HepG2 (cell line): ENCODE results near the gene SART1. TPM values are rescaled to one million over a fixed set of nuclear protein-coding genes. Genes with fewer than 3 reads are reported as not detected.

Experiments
- ARNT2 ChIP-seq: sonication (generic); formaldehyde crosslinking; IDR thresholded peaks from 2 replicates; pipeline ENCODE4 v1.8.0; 2022; ENCODE audit warnings: mild to moderate bottlenecking, low read depth, missing genetic modification reagents, moderate library complexity
- ELF1 ChIP-seq: sonication (generic); formaldehyde crosslinking; IDR thresholded peaks from 2 replicates; pipeline ENCODE4 v1.4.0; 2020; ENCODE audit warnings: missing genetic modification reagents
- HNF4G ChIP-seq, 2 experiments: sonication (generic) in 1 of 2; formaldehyde crosslinking in 1 of 2; IDR thresholded peaks; 2 replicates each; pipeline versions ENCODE4 v1.4.0 to v1.6.1; 2011 to 2020; ENCODE audit warnings: borderline replicate concordance in 2 of 2, low read depth in 2 of 2, mild to moderate bottlenecking in 2 of 2, low read length in 1 of 2, missing genetic modification reagents in 1 of 2, moderate library complexity in 1 of 2
- KDM2A ChIP-seq: sonication (generic); formaldehyde crosslinking; IDR thresholded peaks from 2 replicates; pipeline ENCODE4 v1.4.0; 2020; ENCODE audit warnings: low read depth, missing genetic modification reagents, borderline replicate concordance
- TEAD2 ChIP-seq: sonication (generic); formaldehyde crosslinking; IDR thresholded peaks from 2 replicates; pipeline ENCODE4 v1.9.0; 2021; ENCODE audit warnings: missing genetic modification reagents
- TEAD3 ChIP-seq: optimal IDR thresholded peaks from 2 replicates; pipeline ENCODE3; 2016; ENCODE audit warnings: borderline replicate concordance
- TOPORS ChIP-seq: sonication (generic); formaldehyde crosslinking; IDR thresholded peaks from 2 replicates; pipeline ENCODE4 v1.8.0; 2023; ENCODE audit warnings: mild to moderate bottlenecking, missing genetic modification reagents
- ZNF446 ChIP-seq: sonication (generic); formaldehyde crosslinking; IDR thresholded peaks from 2 replicates; pipeline ENCODE4 v1.5.0; 2020; ENCODE audit warnings: mild to moderate bottlenecking, missing genetic modification reagents
- ZNF589 ChIP-seq: sonication (generic); formaldehyde crosslinking; conservative IDR thresholded peaks from 2 replicates; pipeline ENCODE4 v1.8.0; 2022; ENCODE audit warnings: mild to moderate bottlenecking, moderate library complexity, missing genetic modification reagents
- polyA plus RNA-seq, 8 experiments: library from polyadenylated mRNA; depleted of rRNA in 3 of 8; stranded (reverse) in 7 of 8; unstranded in 1 of 8; fragments of >200 nt; fragmentation: Illumina TruSeq in 4 of 8; extraction: Trizol in 4 of 8; gene quantifications; 2 replicates each; pipeline versions ENCODE4 v1.2.1 to v1.2.3, GENCODE V29; 2011 to 2016; ENCODE audit warnings: low read depth in 4 of 8, missing spikeins in 1 of 8, mixed read lengths in 1 of 8; ENCODE audit not compliant: insufficient read depth in 1 of 8
- total RNA-seq, 5 experiments: library from RNA; depleted of rRNA; stranded (reverse); fragments of >200 nt; fragmentation: Illumina TruSeq; extraction: Trizol; gene quantifications; 2 replicates each; pipeline ENCODE4 v1.2.3, GENCODE V29; 2016; ENCODE audit warnings: low read depth in 1 of 5
- TF ChIP-seq, protein P1 (sequence below): sonication (generic); formaldehyde crosslinking; IDR thresholded peaks from 2 replicates; pipeline ENCODE4 v1.9.0; 2021; ENCODE audit warnings: mild to moderate bottlenecking, missing genetic modification reagents
- TF ChIP-seq, protein P2 (sequence below): sonication (generic); formaldehyde crosslinking; IDR thresholded peaks from 2 replicates; pipeline ENCODE4 v1.4.0; 2020; ENCODE audit warnings: mild to moderate bottlenecking, missing genetic modification reagents
- TF ChIP-seq, protein P3 (sequence below): sonication (generic); formaldehyde crosslinking; IDR thresholded peaks from 2 replicates; pipeline ENCODE4 v1.9.0; 2021; ENCODE audit warnings: missing genetic modification reagents, borderline replicate concordance
- TF ChIP-seq, protein P4 (sequence below): IDR thresholded peaks from 2 replicates; pipeline ENCODE4 v1.6.1; 2018; ENCODE audit warnings: missing genetic modification reagents
- TF ChIP-seq, protein P5 (sequence below): sonication (generic); formaldehyde crosslinking; IDR thresholded peaks from 2 replicates; pipeline ENCODE4 v1.8.0; 2022; ENCODE audit warnings: mild to moderate bottlenecking, missing genetic modification reagents
- TF ChIP-seq, protein P6 (sequence below): sonication (generic); formaldehyde crosslinking; IDR thresholded peaks from 2 replicates; pipeline ENCODE4 v1.4.0; 2020; ENCODE audit warnings: missing genetic modification reagents

SART1 gene
- total and polyA plus RNA-seq, 2 of the 13 experiments (the other 11 are each of a cell fraction or from before 2014, with no cell fraction given): 11.3 to 22.5 TPM

DNA sequence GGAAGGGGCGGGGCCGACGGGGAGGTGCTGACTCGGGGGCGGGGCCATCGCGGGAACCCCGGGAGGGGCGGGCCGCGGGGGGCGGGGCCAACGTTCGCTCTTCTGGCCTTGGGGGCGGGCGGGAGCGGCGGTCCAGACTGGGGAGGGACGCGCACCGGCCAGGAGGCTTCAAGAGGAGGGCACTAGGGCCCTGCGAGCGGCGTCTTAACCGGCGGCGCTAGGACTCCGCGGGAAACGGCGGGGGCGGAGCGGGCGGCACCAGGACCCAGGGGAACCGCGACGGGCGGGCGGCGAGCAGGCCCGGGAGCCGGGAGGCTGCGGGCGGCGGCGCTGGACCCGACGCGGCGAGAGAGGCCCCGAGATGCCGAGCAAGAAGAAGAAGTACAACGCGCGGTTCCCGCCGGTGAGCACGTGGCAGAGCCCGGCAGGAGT lies 42.4 kb upstream of the SART1 start, which contains the start of gene DRAP1 (continued):
- TF ChIP-seq, protein P1, sequence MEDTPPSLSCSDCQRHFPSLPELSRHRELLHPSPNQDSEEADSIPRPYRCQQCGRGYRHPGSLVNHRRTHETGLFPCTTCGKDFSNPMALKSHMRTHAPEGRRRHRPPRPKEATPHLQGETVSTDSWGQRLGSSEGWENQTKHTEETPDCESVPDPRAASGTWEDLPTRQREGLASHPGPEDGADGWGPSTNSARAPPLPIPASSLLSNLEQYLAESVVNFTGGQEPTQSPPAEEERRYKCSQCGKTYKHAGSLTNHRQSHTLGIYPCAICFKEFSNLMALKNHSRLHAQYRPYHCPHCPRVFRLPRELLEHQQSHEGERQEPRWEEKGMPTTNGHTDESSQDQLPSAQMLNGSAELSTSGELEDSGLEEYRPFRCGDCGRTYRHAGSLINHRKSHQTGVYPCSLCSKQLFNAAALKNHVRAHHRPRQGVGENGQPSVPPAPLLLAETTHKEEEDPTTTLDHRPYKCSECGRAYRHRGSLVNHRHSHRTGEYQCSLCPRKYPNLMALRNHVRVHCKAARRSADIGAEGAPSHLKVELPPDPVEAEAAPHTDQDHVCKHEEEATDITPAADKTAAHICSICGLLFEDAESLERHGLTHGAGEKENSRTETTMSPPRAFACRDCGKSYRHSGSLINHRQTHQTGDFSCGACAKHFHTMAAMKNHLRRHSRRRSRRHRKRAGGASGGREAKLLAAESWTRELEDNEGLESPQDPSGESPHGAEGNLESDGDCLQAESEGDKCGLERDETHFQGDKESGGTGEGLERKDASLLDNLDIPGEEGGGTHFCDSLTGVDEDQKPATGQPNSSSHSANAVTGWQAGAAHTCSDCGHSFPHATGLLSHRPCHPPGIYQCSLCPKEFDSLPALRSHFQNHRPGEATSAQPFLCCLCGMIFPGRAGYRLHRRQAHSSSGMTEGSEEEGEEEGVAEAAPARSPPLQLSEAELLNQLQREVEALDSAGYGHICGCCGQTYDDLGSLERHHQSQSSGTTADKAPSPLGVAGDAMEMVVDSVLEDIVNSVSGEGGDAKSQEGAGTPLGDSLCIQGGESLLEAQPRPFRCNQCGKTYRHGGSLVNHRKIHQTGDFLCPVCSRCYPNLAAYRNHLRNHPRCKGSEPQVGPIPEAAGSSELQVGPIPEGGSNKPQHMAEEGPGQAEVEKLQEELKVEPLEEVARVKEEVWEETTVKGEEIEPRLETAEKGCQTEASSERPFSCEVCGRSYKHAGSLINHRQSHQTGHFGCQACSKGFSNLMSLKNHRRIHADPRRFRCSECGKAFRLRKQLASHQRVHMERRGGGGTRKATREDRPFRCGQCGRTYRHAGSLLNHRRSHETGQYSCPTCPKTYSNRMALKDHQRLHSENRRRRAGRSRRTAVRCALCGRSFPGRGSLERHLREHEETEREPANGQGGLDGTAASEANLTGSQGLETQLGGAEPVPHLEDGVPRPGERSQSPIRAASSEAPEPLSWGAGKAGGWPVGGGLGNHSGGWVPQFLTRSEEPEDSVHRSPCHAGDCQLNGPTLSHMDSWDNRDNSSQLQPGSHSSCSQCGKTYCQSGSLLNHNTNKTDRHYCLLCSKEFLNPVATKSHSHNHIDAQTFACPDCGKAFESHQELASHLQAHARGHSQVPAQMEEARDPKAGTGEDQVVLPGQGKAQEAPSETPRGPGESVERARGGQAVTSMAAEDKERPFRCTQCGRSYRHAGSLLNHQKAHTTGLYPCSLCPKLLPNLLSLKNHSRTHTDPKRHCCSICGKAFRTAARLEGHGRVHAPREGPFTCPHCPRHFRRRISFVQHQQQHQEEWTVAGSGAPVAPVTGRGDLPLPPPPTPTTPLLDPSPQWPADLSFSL: no peak
- no peak for TF ChIP-seq TEAD2 (CRISPR knock-in tag)
- TF ChIP-seq, protein P2, sequence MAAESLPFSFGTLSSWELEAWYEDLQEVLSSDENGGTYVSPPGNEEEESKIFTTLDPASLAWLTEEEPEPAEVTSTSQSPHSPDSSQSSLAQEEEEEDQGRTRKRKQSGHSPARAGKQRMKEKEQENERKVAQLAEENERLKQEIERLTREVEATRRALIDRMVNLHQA (CRISPR knock-in tag): no peak
- TF ChIP-seq, protein P3, sequence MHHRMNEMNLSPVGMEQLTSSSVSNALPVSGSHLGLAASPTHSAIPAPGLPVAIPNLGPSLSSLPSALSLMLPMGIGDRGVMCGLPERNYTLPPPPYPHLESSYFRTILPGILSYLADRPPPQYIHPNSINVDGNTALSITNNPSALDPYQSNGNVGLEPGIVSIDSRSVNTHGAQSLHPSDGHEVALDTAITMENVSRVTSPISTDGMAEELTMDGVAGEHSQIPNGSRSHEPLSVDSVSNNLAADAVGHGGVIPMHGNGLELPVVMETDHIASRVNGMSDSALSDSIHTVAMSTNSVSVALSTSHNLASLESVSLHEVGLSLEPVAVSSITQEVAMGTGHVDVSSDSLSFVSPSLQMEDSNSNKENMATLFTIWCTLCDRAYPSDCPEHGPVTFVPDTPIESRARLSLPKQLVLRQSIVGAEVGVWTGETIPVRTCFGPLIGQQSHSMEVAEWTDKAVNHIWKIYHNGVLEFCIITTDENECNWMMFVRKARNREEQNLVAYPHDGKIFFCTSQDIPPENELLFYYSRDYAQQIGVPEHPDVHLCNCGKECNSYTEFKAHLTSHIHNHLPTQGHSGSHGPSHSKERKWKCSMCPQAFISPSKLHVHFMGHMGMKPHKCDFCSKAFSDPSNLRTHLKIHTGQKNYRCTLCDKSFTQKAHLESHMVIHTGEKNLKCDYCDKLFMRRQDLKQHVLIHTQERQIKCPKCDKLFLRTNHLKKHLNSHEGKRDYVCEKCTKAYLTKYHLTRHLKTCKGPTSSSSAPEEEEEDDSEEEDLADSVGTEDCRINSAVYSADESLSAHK (CRISPR knock-in tag): no peak
- peak; percentile 49; the same call in 1 of the 2 replicates for TF ChIP-seq ELF1 (CRISPR knock-in tag)
- TF ChIP-seq ARNT2: peak; percentile 88
- TF ChIP-seq TEAD3: peak; percentile 77
- peak; percentile 73; the same call in 1 of the 2 replicates for TF ChIP-seq HNF4G (IDR thresholded peaks at IDR 0.05; ENCODE audit: borderline replicate concordance, low read depth, low read length)
- peak; percentile 54; the same call in 1 of the 2 replicates for TF ChIP-seq HNF4G (CRISPR knock-in tag; IDR thresholded peaks at IDR 0.05; ENCODE audit: borderline replicate concordance, low read depth)
- TF ChIP-seq, protein P4, sequence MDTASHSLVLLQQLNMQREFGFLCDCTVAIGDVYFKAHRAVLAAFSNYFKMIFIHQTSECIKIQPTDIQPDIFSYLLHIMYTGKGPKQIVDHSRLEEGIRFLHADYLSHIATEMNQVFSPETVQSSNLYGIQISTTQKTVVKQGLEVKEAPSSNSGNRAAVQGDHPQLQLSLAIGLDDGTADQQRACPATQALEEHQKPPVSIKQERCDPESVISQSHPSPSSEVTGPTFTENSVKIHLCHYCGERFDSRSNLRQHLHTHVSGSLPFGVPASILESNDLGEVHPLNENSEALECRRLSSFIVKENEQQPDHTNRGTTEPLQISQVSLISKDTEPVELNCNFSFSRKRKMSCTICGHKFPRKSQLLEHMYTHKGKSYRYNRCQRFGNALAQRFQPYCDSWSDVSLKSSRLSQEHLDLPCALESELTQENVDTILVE (CRISPR knock-in tag): peak; percentile 94; the same call in 1 of the 2 replicates
- TF ChIP-seq TOPORS (CRISPR knock-in tag): no peak
- TF ChIP-seq, protein P5, sequence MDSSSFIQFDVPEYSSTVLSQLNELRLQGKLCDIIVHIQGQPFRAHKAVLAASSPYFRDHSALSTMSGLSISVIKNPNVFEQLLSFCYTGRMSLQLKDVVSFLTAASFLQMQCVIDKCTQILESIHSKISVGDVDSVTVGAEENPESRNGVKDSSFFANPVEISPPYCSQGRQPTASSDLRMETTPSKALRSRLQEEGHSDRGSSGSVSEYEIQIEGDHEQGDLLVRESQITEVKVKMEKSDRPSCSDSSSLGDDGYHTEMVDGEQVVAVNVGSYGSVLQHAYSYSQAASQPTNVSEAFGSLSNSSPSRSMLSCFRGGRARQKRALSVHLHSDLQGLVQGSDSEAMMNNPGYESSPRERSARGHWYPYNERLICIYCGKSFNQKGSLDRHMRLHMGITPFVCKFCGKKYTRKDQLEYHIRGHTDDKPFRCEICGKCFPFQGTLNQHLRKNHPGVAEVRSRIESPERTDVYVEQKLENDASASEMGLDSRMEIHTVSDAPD: no peak
- peak; percentile 86 for TF ChIP-seq KDM2A (CRISPR knock-in tag)
- TF ChIP-seq, protein P6, sequence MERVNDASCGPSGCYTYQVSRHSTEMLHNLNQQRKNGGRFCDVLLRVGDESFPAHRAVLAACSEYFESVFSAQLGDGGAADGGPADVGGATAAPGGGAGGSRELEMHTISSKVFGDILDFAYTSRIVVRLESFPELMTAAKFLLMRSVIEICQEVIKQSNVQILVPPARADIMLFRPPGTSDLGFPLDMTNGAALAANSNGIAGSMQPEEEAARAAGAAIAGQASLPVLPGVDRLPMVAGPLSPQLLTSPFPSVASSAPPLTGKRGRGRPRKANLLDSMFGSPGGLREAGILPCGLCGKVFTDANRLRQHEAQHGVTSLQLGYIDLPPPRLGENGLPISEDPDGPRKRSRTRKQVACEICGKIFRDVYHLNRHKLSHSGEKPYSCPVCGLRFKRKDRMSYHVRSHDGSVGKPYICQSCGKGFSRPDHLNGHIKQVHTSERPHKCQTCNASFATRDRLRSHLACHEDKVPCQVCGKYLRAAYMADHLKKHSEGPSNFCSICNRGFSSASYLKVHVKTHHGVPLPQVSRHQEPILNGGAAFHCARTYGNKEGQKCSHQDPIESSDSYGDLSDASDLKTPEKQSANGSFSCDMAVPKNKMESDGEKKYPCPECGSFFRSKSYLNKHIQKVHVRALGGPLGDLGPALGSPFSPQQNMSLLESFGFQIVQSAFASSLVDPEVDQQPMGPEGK: peak; percentile 95
- TF ChIP-seq ZNF589 (CRISPR knock-in tag): no peak
- peak; percentile 44; the same call in 1 of the 2 replicates for TF ChIP-seq ZNF446
